Measurements from ENCODE around the gene PROCA1. TPM values are rescaled to one million over a fixed set of nuclear protein-coding genes. Genes with fewer than 3 reads are reported as not detected.

PROCA1 gene
- total RNA-seq, 2 donors from 2014 or later, result 28.7 to 41.6 TPM

DNA sequence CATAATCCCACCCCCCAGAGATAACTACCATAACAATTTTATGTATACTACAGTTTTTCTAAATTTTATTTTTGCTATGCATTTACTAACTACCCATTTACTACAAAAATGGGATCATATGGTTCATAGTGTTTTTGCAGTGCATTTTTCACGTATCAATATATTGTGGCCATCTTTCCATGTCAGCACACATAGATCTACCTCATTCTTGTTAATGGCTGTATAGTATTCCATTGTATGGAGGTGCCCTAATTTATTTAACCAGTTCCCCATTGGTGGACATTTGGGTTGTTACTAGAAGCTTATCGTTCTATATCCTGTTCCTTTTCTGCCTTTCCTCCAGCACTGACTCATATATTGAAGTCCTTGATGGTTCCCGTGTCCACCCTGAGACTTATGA, 22.7 kb downstream of the PROCA1 start:
- Mint-ChIP-seq H3K9me3 (no peaks in the 10 kb centered on the region), H3K4me1 (no peaks in the 10 kb centered on the region), H3K36me3 (ENCODE audit: low read depth) (peaks cover 88% of the 10 kb centered on the region), H3K27ac (no peak overlapping the region), H3K27me3 (ENCODE audit: insufficient read depth) (no peaks in the 10 kb centered on the region), H3K4me3 (no peak overlapping the region)
- TF ChIP-seq, protein P1, sequence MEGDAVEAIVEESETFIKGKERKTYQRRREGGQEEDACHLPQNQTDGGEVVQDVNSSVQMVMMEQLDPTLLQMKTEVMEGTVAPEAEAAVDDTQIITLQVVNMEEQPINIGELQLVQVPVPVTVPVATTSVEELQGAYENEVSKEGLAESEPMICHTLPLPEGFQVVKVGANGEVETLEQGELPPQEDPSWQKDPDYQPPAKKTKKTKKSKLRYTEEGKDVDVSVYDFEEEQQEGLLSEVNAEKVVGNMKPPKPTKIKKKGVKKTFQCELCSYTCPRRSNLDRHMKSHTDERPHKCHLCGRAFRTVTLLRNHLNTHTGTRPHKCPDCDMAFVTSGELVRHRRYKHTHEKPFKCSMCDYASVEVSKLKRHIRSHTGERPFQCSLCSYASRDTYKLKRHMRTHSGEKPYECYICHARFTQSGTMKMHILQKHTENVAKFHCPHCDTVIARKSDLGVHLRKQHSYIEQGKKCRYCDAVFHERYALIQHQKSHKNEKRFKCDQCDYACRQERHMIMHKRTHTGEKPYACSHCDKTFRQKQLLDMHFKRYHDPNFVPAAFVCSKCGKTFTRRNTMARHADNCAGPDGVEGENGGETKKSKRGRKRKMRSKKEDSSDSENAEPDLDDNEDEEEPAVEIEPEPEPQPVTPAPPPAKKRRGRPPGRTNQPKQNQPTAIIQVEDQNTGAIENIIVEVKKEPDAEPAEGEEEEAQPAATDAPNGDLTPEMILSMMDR (conservative IDR thresholded peaks at IDR 0.05), result no peak
- 88 to 95% methylated on average over 1 to 3 of the region's 3 CpGs for WGBS, 2 experiments (ENCODE audit: insufficient coverage in 1 of 2, insufficient read length in 1 of 2)
- Histone ChIP-seq H3K27me3 (ENCODE audit: control insufficient read depth, insufficient read depth, low read length, poor library complexity, severe bottlenecking) (no peaks in the 10 kb centered on the region), H3K4me3 (ENCODE audit: low read length) (no peak overlapping the region), H3K9ac (ENCODE audit: extremely low read depth, low read length, poor library complexity, severe bottlenecking) (no peak overlapping the region), H3K9me3 (ENCODE audit: control insufficient read depth, low read length) (no peaks in the 10 kb centered on the region), H3K4me1 (ENCODE audit: control insufficient read depth, insufficient read depth, low read length) (no peaks in the 10 kb centered on the region), H3K36me3 (ENCODE audit: control insufficient read depth, insufficient read depth, low read length) (peaks cover 88% of the 10 kb centered on the region), H3K27ac (ENCODE audit: low read depth, low read length) (no peak overlapping the region)
- DNase-seq, result no peak

DNA sequence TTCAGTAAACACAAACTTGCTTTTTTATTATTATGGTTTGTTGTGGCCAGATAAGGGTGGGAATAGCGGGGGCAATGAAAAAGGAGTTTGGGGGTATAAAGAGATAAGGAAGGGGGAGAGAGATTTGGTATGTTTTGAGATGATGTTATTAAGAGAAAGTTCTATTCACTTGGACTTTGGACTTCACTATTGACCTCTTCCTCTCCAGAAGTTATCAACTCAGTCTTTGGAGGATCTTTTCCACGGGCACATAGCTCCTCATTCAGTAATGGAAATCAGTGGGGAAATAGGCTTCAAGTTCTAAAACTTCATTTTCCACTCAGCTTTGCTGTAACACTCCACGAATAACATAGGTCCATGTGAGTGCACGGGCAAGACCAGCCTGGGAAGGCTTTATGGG, 23.2 kb downstream of the PROCA1 start:
- no peak overlapping the region for H3K9ac ChIP-seq (ENCODE audit: extremely low read depth, low read length, poor library complexity, severe bottlenecking)
- H3K27me3 Mint-ChIP-seq (ENCODE audit: insufficient read depth), result no peaks in the 10 kb centered on the region
- H3K9me3 Mint-ChIP-seq, result no peaks in the 10 kb centered on the region
- TF ChIP-seq, protein P1 (conservative IDR thresholded peaks at IDR 0.05), result no peak
- H3K36me3 ChIP-seq (ENCODE audit: control insufficient read depth, insufficient read depth, low read length), result peaks cover 85% of the 10 kb centered on the region
- no peak overlapping the region for H3K27ac Mint-ChIP-seq
- H3K4me1 Mint-ChIP-seq, result no peaks in the 10 kb centered on the region
- no peak overlapping the region for H3K4me3 ChIP-seq (ENCODE audit: low read length)
- H3K4me3 Mint-ChIP-seq, result no peak overlapping the region
- 98 to 100% methylated on average over 2 to 4 of the region's 4 CpGs for WGBS, 2 experiments (ENCODE audit: insufficient coverage in 1 of 2, insufficient read length in 1 of 2)
- H3K9me3 ChIP-seq (ENCODE audit: control insufficient read depth, low read length), result no peaks in the 10 kb centered on the region
- no peaks in the 10 kb centered on the region for H3K4me1 ChIP-seq (ENCODE audit: control insufficient read depth, insufficient read depth, low read length)
- H3K36me3 Mint-ChIP-seq (ENCODE audit: low read depth), result peaks cover 86% of the 10 kb centered on the region
- H3K27me3 ChIP-seq (ENCODE audit: control insufficient read depth, insufficient read depth, low read length, poor library complexity, severe bottlenecking), result no peaks in the 10 kb centered on the region
- no peak overlapping the region for H3K27ac ChIP-seq (ENCODE audit: low read depth, low read length)
- no peak for DNase-seq

DNA sequence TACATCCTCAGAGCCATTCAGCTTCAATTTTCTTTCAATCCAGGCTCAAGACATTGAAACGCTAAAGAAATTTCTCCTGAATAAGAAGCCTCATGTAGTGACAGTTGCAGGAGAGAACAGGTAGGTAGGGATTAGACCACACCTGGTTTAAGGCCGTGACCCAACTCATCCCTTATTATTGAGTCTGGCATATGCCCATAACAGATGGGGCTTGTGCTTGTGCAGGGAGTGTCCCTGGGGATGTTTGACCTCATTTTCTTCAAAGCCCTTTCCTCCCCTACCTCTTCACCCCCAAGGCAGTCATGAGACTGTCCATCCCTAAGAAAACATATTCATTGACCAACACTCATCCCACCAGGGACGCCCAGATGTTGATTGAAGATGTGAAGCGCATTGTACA, 25.4 kb downstream of the PROCA1 start:
- Mint-ChIP-seq H3K36me3 (ENCODE audit: low read depth) (peaks cover 91% of the 10 kb centered on the region), H3K4me3 (no peak overlapping the region), H3K27ac (no peak overlapping the region), H3K4me1 (no peaks in the 10 kb centered on the region), H3K27me3 (ENCODE audit: insufficient read depth) (no peaks in the 10 kb centered on the region), H3K9me3 (no peaks in the 10 kb centered on the region)
- Histone ChIP-seq H3K9ac (ENCODE audit: extremely low read depth, low read length, poor library complexity, severe bottlenecking) (no peak overlapping the region), H3K4me1 (ENCODE audit: control insufficient read depth, insufficient read depth, low read length) (no peaks in the 10 kb centered on the region), H3K36me3 (ENCODE audit: control insufficient read depth, insufficient read depth, low read length) (peaks cover 95% of the 10 kb centered on the region), H3K9me3 (ENCODE audit: control insufficient read depth, low read length) (no peaks in the 10 kb centered on the region), H3K4me3 (ENCODE audit: low read length) (no peak overlapping the region), H3K27me3 (ENCODE audit: control insufficient read depth, insufficient read depth, low read length, poor library complexity, severe bottlenecking) (no peaks in the 10 kb centered on the region), H3K27ac (ENCODE audit: low read depth, low read length) (no peak overlapping the region)
- DNase-seq, result no peak
- TF ChIP-seq, protein P1 (conservative IDR thresholded peaks at IDR 0.05), result no peak
- WGBS, 2 experiments (ENCODE audit: insufficient coverage in 1 of 2, insufficient read length in 1 of 2), result 93 to 95% methylated on average over 3 to 4 of the region's 4 CpGs
